Tibial nerve (tissue), 3 donors: ENCODE data around the gene CORO7.

Source experiments
- CTCF ChIP-seq, 5 experiments: fragments of 200-600 bp in 3 of 5; fragments of 450-650 bp in 2 of 5; sonication (generic) in 3 of 5; IDR thresholded peaks; one replicate each; pipeline ENCODE4 v1.5.1; 2016 to 2019; ENCODE audit warnings: antibody characterized with exemption in 5 of 5, mild to moderate bottlenecking in 3 of 5, moderate library complexity in 2 of 5
- POLR2A ChIP-seq, 2 donors: fragments of 450-650 bp; IDR thresholded peaks; one replicate each; pipeline ENCODE4 v1.6.1; 2017; ENCODE audit warnings: antibody characterized with exemption in 2 of 2, mild to moderate bottlenecking in 2 of 2, moderate library complexity in 2 of 2

- TF ChIP-seq CTCF (IDR thresholded peaks at IDR 0.05) (no peak), POLR2A (IDR thresholded peaks at IDR 0.05) (no peak)
Observed at GRCh38 chr16:4350365-4350786, 66.0 kb downstream of the CORO7 start.
